HEK293 (cell line): ENCODE measurements around the gene BMP10.

Source experiments
- CTCF ChIP-seq: fragments of 450-650 bp; formaldehyde crosslinking; IDR thresholded peaks from 2 replicates; pipeline ENCODE4 v1.5.1; 2016; ENCODE audit warnings: missing biosample characterization, missing genetic modification characterization
- GLIS1 ChIP-seq: fragments of 450-650 bp; formaldehyde crosslinking; IDR thresholded peaks from 2 replicates; pipeline ENCODE4 v1.5.1; 2016; ENCODE audit warnings: missing biosample characterization, missing genetic modification characterization
- SP7 ChIP-seq: fragments of 450-650 bp; formaldehyde crosslinking; IDR thresholded peaks from 2 replicates; pipeline ENCODE4 v1.5.1; 2016; ENCODE audit warnings: missing biosample characterization, missing genetic modification characterization

- TF ChIP-seq CTCF (tag by site-specific recombination) = no peak
- TF ChIP-seq GLIS1 = no peak
- TF ChIP-seq SP7 = no peak
Observed at GRCh38 chr2:68837164-68837860, 33.9 kb downstream of the BMP10 start.
